Measurements from ENCODE around the gene SULT1A1.

DNA sequence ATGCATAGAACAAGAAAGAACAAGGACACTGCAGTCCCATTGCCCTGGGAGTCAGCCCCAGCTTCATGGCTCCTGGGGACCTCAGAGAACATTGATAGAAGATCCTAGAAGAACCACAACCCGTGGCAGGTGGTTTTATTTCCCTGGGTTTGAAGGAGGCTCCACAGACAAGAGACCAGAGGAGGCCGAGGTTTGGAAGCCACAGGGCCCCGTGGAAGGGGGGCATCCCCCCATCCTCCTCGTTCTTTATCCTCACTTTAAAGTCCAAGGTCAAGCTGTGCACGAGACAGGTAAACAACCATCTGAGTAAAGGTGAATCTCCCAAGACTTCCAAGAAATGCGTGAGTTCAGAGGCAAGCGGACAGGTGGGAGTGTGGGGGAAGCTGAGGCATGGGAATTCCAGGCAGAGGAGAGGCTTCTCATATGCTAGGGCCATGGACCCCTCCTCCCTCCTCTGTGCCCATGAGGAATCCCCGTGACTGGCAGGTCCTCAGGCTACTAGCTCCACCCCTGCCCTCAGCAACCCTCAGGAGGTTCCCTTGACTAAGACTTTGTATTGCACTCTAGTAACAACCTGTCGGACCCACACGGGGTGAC, 849 bp upstream of the SULT1A1 start:
- TF ChIP-seq EZH2phosphoT487 (IDR thresholded peaks at IDR 0.05; ENCODE audit: insufficient read depth, low read depth) (no peak), EZH2 (IDR thresholded peaks at IDR 0.05; ENCODE audit: insufficient read depth, poor library complexity, severe bottlenecking) (no peak)
